Stimulated activated CD4-positive, alpha-beta T cell treated with anti-CD3 and anti-CD28 coated beads, Interleukin-1b, Interleukin-23, amount 100 ng/mL, for 4 hours (primary cell): ENCODE data around the gene GIT2.
"Not testable (repeated sequence)": the region's sequence is repeated elsewhere in the genome, so short reads cannot be mapped to it uniquely, and the experiment has no call there.

ENCODE experiments used
- DNase-seq, 2 donors: peaks; one replicate each; pipeline ENCODE4 v3.0.0-alpha.2; 2020; ENCODE audit warnings: low read depth in 2 of 2

Gene GIT2

DNA sequence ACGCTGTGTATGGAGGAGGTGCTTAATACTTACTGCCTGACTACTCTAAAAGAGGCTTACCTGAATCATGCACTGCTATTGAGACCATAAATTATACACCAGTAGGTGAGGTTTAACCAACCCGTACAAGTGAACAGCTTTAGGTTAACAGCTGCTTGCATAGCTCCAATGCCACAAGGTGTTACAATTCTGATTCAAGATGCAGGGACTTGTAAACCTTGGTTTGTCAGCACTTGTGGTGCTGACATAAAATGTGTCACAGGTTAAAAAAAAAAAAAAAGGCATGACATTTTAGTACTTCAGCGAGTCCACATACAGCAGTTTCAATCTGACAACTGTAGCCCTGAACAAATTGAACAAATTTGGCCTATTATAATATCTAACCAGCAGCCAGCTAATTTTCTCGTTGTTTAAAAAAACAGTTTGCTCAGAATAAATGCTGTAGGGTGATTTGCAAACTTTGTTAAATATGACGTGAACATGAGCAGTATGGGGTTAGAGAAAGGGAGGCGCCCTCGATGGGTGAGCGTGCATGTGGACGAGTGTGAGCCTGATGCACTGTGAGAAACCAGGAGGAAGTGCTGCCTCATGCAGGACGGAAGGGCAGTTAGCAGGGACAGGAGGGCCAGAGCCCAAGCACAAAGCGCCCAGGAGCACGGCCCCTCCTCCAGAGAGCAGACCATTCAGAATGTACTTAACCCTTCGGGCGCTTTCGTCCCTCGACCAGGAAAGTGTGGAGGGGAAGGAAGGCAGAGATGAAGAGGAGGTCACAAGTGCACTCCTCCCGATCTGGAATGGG is 51.4 kb downstream of the GIT2 start:
- DNase-seq: no peak

DNA sequence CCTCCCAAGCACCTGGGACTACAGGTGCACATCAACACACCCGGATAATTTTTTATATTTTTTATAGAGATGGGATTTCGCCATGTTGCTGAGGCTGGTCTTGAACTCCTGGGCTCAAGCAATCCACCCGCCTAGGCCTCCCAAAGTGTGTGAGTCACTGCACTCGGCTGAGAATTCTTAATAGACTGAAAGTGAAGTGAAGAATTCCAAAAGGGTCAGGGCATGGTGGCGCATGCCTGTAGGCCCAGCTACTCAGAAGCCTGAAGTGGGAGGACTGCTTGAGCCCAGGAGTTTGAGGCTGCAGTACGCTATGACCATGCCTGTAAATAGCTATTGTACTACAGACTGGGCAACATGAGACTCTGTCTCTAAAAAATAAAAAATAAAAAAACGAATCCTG is 52.4 kb downstream of the GIT2 start:
- DNase-seq: no peak

DNA sequence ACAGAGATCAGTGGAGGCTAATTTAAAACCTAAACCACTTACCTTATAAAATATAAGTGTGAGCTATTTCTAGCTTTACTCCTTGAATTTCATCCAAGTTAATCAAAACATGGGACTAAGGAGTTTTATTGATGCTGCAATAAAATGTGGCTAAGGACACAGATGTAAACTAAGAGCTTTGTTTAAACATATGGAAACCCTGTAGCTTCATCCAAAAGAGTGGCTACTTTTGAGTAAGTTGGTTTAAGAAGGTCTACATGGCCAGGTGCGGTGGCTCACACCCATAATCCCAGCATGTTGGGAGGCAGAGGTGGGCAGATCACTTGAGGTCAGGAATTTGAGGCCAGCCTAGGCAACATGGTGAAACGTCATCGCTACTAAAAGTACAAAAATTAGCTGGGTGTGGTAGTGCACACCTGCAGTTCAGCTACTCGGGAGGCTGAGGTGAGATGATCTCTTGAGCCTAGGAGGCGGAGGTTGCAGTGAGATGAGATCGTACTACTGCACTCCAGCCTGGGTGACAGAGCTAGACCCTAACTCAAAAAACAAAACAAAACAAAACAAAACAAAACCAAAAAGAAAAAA is 55.7 kb downstream of the GIT2 start:
- no peak for DNase-seq

DNA sequence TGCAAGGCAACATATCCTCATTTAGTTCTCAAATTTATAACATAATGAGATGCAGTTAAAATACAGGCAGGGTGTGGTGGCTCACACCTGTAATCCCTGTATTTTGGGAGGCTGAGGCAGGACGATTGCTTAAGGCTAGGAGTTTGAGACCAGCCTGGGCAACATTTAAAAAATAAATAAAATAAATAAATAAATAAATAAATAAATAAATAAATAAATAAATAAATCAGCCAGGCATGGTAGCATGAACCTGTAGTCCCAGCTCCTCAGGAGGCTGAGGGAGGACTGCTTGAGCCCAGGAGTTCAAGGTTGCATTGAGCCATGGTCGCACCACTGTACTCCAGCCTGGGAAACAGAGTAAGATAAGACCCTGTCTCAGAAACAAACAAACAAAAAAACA is 56.7 kb downstream of the GIT2 start:
- DNase-seq: no peak

DNA sequence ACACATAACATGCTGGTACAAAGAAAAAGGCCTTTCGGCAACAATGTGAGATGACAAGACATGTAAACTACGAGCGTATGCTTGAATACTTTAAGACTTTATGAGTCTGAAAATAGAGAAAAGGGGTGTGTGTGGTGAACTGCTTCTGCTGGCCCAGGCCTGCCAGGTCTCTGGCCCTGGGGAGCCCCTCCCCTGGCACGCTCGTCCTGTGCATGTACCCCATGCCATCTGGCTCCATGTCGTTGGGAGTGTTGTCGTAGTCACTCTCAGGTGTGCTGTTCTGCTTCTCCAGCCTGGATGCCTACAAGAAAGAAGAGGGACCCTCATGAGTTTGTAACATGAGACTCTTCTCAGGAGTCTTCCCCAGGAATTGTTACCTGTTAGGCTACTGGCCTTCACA is 57.2 kb downstream of the GIT2 start:
- DNase-seq: no peak

DNA sequence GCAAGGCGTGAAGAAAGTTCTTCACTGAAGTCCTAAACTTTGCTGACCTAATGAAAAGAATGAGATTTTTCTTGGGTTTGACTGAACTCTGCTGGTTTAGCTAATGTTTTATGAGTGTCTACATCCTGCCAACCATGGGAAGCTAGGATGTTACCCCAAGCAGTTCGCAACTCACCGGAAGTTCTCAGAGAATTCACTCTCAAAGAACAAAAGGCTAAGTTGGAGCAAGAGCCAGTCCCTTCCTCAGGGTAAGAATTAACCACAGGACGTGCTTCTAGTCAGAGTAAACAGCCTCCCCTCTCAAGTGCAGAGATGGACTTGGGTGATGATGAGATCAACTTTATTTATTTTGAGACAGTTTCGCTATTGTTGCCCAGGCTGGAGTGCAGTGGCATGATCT is 58.8 kb downstream of the GIT2 start:
- no peak for DNase-seq

DNA sequence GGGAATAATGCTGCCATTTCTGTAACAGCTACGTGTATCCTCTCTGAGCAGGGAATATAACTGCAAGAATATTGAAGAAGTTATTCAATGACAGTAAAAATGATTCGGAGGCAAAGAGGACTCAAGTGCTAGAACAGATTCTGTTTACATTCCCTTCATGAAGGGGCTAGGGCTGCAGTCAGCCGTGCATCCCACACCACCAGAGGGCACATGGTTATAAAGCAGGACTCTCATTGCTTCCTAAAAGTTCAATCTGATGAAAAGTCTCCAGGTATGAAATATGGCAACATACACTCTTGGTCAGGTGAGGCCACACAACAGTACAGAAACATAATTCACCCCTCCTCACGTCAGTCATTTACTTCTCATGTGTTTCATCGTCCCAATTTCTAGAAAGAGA is 62.1 kb downstream of the GIT2 start:
- peak in 1 of 2 donors; percentile 8 for DNase-seq

DNA sequence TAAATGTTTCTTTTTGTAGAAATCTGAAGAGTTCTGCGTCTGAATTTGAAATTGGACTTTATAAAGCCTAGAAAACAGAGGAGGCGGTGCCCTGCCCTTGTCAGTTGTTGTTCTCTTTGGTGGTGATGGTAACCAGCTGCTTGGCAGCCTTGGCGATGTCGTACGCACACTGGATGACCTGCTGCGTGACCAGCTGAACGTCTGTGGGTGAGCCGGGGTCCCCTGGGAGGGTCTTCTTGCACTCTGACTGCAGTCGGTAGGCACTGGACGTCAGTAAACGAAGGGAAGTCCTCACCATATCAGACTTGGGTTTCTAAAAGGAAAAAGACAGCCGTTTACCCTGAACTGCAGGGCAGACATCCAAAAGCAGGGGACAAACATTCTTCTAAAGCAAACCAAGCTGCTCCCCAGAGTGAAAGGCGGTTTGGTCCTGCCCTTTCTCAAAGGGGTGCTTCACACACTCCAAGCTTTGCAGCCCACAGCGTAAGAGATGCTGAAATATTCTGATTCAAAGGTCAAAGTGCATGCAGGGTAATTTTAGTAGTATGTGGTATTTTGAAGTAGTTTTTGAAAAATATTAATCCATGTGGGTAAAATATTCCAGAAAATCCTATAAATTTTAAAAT is 63.2 kb downstream of the GIT2 start:
- no peak for DNase-seq

DNA sequence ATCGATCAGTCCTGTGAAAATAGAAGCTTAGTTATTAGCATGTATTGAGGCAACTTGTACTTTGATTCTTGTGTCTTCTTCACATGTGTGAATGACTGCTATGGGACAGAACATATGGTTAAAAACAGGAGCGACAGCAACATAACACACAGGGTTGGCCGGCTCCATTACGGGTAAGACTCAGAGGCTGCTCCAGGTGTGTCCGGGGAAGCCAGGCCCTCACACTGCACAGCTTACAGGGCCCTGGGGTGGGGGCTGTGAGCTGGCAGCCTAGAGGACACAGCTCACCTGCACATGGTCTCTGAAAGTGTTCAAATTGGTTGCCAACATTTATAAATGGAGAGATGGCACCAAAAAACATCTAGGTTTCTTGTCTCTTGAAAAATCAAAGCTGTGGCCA is 65.0 kb downstream of the GIT2 start:
- no peak for DNase-seq

DNA sequence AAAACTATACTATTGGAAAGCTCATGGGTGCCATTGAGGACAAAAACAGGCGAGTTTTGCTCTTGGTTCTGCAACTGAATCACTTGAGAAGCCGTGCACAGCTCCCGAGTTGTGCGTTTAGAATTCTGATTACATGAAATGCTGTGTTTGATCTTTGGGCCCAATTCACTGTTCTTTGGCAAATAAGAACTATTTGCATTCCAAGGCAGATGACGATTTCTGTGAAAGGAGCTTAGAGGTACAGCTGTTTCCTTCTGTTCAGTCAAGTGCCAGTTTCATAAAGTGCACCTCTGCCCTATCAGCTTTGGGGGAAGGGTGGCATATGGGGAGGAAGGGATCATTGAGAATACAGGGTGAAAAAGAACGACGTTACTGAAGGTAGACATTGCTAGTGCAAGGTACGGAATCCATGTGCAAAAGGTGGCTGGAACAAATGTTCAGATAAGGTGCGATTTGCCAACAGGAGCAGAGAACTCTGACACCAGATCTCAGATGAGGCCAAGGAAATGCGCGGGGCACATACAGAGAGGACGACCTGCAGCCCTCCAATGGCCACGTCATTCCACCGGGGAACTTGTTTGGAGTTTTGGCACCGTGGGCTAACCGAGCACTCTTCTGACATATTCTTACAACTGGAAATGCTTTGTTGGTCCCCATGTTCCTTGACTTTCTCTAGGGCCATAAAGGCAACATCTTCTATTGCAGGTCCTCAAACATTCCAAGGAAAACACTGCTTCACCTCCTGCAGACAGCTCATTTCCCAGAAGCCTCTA is 66.0 kb downstream of the GIT2 start:
- no peak for DNase-seq

DNA sequence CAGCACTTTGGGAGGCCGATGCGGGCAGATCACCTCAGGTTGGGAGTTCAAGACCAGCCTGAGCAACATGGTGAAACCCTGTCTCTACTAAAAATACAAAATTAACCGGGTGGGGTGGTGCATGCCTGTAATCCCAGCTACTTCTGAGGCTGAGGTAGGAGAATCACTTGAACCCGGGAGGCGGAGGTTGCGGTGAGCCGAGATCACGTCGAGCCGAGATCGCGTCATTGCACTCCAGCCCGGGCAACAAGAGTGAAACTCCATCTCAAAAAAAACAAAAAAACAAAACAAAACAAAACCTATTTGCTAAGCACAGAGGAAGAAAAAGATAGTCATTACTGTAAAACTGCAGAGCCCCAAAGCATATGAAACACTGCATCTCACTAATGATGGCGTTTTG is 66.8 kb downstream of the GIT2 start:
- not testable (repeated sequence) for DNase-seq

DNA sequence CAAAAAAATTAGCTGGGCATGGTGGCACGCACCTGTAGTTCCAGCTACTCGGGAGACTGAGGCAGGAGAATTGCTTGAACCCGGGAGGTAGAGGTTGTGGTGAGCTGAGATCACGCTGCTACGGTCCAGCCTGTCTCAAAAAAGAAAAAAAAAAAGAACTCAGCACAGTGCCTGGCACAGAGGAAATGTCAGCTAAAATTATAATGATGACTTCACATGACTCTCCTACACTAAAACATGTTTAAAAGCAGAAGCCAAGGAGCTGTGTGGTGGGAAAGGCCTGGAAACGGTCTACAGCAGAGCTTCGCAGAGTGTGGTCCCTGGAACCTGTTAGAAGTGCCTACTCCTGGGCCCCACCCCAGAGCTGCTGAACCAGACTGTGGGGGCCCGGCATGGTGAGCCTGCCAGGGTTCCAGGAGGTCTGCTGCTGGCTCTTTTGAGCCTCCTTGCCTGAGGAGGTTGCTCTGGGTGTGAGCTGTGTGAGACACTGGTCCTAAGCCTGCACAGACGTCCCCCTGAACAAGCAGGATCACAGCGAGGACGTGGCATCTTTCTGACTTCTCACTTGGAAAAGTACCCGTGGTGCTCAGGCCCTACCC is 68.0 kb downstream of the GIT2 start:
- no peak for DNase-seq

DNA sequence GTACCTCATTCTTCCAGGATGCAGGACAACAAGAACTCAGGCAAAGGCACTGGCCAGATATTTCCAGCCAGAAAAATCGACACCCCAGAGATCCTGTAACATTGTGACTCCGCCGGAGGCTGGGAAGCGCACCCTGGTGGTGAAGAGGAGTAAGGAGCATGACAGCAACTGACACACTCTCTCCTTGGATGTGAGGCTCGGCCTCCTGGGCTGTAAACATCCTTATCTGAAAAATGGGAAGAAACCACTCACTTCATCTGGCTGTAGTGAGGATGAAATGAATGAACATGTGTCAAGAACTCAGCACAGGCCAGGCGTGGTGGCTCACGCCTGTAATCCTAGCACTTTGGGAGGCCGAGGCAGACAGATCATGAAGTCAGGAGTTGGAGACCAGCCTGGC is 68.5 kb downstream of the GIT2 start:
- DNase-seq: peak; percentile 21 to 22

DNA sequence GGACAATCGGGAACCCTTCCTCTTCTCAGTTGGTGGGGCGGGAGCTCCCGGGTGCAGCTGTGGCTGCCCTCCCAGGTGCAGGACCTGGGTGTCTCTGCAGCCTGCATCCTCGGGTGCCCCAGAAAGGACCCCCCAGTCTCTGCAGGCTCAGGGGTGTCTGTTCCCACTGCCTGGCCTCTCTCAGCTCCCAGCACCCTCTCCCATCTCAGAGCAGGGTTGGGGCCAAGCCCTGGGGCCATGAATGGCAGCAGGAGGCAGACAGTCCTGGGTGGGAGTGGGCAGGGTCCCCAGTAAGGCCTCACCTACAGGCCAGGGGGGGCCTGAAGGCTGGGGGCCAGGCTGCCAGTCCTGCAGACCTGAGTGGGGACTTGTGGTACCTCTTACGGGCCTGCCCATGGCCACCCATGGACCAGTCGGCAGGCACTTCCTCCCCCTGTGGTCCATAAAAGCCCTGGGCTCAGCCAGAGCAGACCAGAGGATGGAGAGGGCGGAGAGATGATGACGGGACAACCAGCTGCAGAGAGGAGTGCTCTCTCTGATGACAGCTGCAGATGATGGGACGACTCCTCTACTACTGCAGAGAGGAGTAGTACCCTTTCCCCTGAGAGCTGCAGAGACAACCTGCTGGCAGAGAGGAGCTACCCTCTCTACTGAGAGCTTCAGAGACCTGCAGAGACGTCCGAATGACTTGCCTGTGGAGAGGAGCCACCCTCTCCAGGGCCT is 69.5 kb downstream of the GIT2 start:
- no peak for DNase-seq

DNA sequence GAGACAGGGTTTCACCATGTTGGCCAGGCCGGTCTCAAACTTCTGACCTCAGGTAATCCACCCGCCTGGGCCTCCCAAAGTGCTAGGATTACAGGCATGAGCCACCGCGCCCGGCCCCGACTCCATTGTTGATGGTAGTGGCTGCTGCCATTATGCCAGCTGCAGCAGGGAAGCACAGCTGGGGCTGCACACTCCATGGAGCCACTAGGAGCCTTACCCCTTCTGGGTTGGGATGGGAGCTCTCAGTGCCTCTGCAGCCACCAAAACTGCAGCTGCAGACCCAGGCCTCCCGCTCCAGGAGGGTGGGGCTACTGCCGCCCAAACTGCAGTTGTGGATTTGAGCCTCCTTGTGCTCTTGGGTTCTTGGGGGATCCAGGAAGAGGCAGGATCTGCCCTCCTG is 70.2 kb downstream of the GIT2 start:
- DNase-seq: no peak

DNA sequence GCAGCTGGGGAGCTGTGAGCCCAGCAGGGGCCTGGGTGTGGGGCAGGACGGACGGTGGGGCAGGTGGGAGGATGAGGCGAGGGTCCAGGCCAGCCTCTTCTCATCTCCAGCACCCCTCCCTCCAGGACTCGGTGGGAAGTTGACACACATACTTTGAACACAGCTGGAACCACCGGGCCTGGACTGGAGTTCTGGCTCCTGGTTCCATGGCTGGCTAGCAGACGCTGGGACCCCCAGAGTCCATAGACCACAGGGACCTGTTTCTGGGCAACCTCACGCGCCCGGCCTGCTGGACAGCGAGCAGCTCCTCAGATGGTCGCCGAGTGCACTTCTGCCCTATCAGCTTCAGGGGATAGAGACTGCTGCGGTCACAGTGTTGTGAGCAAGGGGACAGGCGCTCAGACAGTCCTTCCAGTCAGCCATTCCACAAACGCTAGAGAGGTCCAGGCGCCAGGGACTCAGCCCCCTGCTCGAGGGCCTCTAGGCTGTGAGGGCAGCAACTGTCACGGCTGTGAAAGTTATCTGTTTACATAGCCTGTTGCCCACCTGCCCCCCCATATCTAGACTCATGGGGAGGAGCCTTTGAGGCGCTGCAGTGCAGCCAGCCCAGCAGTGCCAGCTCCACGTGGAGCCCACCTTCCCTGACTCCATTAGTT is 70.9 kb downstream of the GIT2 start:
- DNase-seq: no peak

DNA sequence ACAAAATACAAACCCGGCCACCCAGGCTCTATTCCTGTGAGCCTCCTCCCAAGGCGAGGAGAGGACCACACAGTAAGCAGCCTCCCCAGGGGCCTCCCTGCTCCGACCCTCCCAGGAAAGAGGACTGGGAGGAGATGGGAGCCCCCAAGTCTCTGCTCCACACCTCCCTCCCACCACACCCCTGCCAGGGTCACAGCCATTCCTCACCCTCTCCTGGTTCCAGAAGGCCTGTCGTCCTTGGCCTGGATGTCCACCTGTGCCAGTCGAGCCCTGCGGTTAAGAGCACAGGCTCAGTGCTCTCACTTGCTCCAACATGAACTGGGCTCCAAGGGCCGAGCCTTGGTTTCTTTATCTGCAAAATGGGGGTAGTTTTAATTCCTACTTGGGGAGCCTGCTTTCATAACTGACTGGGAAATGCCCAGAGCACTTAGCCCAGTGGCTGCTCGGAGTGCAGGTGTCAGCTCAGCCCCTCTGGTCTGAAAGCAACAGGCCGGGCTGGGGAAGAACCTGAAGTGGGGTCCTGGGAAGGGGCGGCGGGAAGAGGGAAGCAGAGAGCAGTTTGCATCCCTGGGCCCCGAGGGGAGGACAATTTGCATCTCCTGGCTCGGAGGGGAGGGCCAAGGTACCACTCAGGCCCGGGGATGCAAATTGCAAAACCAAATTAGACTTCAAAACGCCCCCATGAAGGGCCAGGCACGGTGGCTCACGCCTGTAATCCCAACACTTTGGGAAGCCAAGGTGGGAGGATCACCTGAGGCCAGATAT is 72.5 kb downstream of the GIT2 start:
- DNase-seq: no peak

DNA sequence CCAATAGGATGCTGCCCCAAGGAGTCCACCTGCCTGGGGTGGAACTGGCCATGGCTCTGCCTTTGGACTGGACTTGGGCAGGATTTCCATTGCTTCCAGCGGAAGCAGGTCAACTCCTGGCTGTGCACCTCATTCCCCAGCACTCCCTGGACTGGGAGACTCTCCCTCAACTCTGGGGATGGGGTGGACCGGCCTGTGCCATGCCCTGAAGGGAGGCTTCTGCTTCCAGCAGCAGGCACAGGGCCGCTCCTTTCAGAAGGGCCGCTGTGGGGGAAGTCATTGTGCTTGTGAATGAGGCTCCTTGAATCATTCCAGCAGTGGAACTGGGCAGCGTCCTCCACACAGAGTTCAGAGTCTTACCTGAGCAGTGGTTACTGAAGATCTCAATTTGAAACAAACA is 73.1 kb downstream of the GIT2 start:
- DNase-seq: no peak

DNA sequence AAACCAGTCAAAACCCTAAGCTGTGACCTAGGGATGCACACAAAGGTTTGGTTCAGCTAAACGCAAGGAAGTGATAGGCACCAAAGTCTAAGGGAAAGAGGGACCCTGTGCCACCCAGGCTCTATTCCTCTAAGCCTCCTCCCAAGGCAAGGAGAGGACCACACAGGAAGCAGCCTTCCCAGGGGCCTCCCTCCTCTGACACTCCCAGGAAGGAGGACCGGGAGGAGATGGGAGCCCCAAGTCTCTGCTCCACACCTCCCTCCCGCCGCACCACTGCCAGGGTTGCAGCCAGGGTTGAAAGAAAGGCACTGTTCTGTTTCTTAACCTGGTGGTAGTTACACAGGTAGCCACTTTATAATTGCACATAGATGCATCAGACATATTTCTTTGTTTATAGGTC is 74.2 kb downstream of the GIT2 start:
- no peak for DNase-seq

DNA sequence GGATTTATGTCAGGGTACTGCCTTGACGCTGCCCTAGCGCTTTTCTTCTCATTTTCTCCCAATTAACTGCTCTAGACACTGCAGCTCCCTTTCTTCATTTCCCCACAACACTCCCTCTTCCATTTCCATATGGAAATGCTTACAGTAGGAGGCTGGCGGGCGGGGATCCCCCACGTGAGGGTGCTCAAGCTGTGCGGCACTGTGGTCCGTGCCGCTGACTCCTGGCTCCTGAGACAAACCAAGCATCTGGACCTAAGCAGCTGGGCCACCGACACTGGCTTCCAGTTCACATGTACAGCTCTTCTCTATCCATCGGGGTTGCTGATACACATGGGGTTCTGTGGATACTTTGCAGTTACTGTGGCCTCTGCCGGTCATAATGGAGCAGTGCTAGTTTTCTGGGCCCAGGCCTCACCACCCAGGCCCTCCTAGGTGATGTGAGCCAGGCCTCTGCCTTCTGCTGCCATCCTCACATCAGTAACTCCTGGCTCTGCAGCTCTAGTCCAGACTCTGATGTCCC is 75.8 kb downstream of the GIT2 start:
- no peak for DNase-seq
